ENCODE results near the gene KCNG4. TPM values are rescaled to one million over a fixed set of nuclear protein-coding genes. Genes with fewer than 3 reads are reported as not detected.

The KCNG4 gene
- polyA plus RNA-seq, 1 donor (not counting 4 experiments of a cell fraction or from before 2014, with no cell fraction given): not detected

DNA sequence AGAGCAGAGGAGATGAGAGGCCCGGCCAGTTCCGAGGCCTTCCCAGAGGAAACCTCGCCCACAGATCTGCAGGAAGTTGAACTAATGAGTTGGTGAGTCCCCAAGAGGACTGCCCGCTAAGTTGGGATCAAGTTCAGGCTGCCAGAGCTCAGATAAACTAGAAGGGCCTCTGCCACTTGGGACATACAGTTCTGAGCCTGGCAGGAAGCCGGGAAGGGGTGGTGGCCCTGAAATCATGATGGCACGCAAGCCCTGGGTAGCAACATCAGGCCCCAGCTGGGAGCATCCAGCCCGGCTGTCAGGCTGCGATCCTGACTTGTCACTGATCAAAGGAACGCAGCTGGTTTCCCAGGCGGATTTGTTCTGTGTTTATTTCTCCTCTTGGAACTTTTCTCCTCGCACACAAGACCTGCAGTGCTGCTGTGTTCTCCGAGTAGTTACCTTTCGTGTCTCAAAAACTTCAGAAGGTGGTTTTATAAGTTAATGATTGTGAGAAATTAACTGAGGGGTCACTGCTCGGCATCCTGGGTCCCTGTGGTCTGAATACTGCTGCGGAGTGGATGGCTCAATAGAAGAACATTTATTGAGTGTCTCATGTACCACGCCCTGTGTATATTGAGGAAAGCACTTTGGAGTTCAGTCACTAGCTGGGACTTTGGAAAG, 46.9 kb upstream of the KCNG4 start:
- Histone ChIP-seq H3K36me3 (ENCODE audit: control insufficient read depth in 2 of 2, extremely low read depth in 1 of 2, insufficient read depth in 2 of 2, low read length in 2 of 2) (no peaks in the 10 kb centered on the region), H3K9me3 (ENCODE audit: control insufficient read depth, low read depth, low read length) (no peaks in the 10 kb centered on the region), H3K79me2 (ENCODE audit: control insufficient read depth, insufficient read depth, low read length) (no peaks in the 10 kb centered on the region), H3K27me3 (ENCODE audit: control insufficient read depth, extremely low read depth, insufficient read depth, low read length) (peaks cover 20% of the 10 kb centered on the region), H3K9ac (ENCODE audit: control insufficient read depth, extremely low read depth, insufficient read depth, low read length) (no peak overlapping the region), H3K4me2 (ENCODE audit: control insufficient read depth, extremely low read depth, insufficient read depth, low read depth, low read length) (no peak overlapping the region), H4K20me1 (ENCODE audit: control insufficient read depth, extremely low read depth, insufficient read depth, low read length) (no peaks in the 10 kb centered on the region), H3K9me1 (ENCODE audit: control insufficient read depth, extremely low read depth, insufficient read depth, low read length) (no peaks in the 10 kb centered on the region), H3K27ac (ENCODE audit: control insufficient read depth, insufficient read depth, low read length) (no peak overlapping the region), H2AFZ (ENCODE audit: control insufficient read depth, low read length) (no peak overlapping the region), H3K4me3 (ENCODE audit: control insufficient read depth in 2 of 3, extremely low read depth in 1 of 3, insufficient read depth in 2 of 3, low read depth in 1 of 3, low read length in 3 of 3) (no peak overlapping the region), H3K4me1 (ENCODE audit: control insufficient read depth, extremely low read depth, insufficient read depth, low read length) (peaks cover under 1% of the 10 kb centered on the region)
- TF ChIP-seq, protein P1, sequence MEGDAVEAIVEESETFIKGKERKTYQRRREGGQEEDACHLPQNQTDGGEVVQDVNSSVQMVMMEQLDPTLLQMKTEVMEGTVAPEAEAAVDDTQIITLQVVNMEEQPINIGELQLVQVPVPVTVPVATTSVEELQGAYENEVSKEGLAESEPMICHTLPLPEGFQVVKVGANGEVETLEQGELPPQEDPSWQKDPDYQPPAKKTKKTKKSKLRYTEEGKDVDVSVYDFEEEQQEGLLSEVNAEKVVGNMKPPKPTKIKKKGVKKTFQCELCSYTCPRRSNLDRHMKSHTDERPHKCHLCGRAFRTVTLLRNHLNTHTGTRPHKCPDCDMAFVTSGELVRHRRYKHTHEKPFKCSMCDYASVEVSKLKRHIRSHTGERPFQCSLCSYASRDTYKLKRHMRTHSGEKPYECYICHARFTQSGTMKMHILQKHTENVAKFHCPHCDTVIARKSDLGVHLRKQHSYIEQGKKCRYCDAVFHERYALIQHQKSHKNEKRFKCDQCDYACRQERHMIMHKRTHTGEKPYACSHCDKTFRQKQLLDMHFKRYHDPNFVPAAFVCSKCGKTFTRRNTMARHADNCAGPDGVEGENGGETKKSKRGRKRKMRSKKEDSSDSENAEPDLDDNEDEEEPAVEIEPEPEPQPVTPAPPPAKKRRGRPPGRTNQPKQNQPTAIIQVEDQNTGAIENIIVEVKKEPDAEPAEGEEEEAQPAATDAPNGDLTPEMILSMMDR (optimal IDR thresholded peaks at IDR 0.05 in 1 of 3, IDR thresholded peaks at IDR 0.05 in 1 of 3, conservative IDR thresholded peaks at IDR 0.05 in 1 of 3; ENCODE audit: extremely low read depth in 1 of 3, insufficient read depth in 2 of 3, low read length in 3 of 3): no peak
- no peak for TF ChIP-seq EZH2 (IDR thresholded peaks at IDR 0.05; ENCODE audit: low read length)
- FAIRE-seq (no peak), DNase-seq (ENCODE audit: low read depth, low spot score) (no peak)
- dilution Hi-C loops (cut with MboI; ENCODE audit: extremely low pct_ligation_motif_present, low sequenced_read_pairs): no loop called here

DNA sequence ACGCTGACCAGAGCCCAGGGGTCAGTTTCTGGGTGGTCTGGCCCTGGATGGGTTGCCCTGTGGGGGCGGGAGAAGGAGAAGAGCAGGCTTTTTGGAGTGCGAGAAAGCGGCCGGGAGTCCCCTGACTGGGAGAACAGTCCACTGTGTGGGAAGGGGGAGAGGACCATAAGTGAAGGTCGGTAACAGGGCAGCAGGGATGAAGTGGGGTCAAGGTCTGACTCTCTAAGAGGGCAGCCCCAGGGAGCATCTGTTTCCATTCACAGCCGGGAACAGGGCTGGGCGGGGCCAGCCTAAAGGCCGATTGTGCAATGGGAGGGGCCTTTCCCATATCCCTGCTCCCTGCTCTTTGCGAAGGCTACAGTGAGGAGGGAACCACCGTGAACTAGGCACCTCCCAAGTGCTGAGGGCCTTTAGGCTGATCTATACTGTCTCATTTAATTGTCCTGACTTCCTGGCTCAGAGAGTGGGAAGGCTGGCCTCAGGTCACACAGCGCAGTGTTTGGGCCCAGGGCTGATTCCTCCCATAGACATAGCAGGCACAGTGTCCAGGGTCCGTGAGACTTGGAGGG, 44.4 kb upstream of the KCNG4 start:
- no peak overlapping the region for H3K9ac ChIP-seq (ENCODE audit: control insufficient read depth, extremely low read depth, insufficient read depth, low read length)
- peaks cover 20% of the 10 kb centered on the region for H3K27me3 ChIP-seq (ENCODE audit: control insufficient read depth, extremely low read depth, insufficient read depth, low read length)
- H4K20me1 ChIP-seq (ENCODE audit: control insufficient read depth, extremely low read depth, insufficient read depth, low read length): no peaks in the 10 kb centered on the region
- H3K4me2 ChIP-seq (ENCODE audit: control insufficient read depth, extremely low read depth, insufficient read depth, low read depth, low read length): no peak overlapping the region
- H3K4me3 ChIP-seq (ENCODE audit: control insufficient read depth in 2 of 3, extremely low read depth in 1 of 3, insufficient read depth in 2 of 3, low read depth in 1 of 3, low read length in 3 of 3): no peak overlapping the region
- no peak overlapping the region for H2AFZ ChIP-seq (ENCODE audit: control insufficient read depth, low read length)
- no peaks in the 10 kb centered on the region for H3K36me3 ChIP-seq (ENCODE audit: control insufficient read depth in 2 of 2, extremely low read depth in 1 of 2, insufficient read depth in 2 of 2, low read length in 2 of 2)
- DNase-seq (ENCODE audit: low read depth, low spot score) (no peak), FAIRE-seq (no peak)
- TF ChIP-seq, protein P1 (optimal IDR thresholded peaks at IDR 0.05 in 1 of 3, IDR thresholded peaks at IDR 0.05 in 1 of 3, conservative IDR thresholded peaks at IDR 0.05 in 1 of 3; ENCODE audit: extremely low read depth in 1 of 3, insufficient read depth in 2 of 3, low read length in 3 of 3): no peak
- no peak for TF ChIP-seq EZH2 (IDR thresholded peaks at IDR 0.05; ENCODE audit: low read length)
- no peaks in the 10 kb centered on the region for H3K9me3 ChIP-seq (ENCODE audit: control insufficient read depth, low read depth, low read length)
- H3K27ac ChIP-seq (ENCODE audit: control insufficient read depth, insufficient read depth, low read length): no peak overlapping the region
- no peaks in the 10 kb centered on the region for H3K9me1 ChIP-seq (ENCODE audit: control insufficient read depth, extremely low read depth, insufficient read depth, low read length)
- no peaks in the 10 kb centered on the region for H3K79me2 ChIP-seq (ENCODE audit: control insufficient read depth, insufficient read depth, low read length)
- dilution Hi-C loops (cut with MboI; ENCODE audit: extremely low pct_ligation_motif_present, low sequenced_read_pairs): no loop called here
- H3K4me1 ChIP-seq (ENCODE audit: control insufficient read depth, extremely low read depth, insufficient read depth, low read length): no peaks in the 10 kb centered on the region

Measured in keratinocyte (primary cell).